NCI-H2227 treated with DMSO at 0.1 percent for 48 hours (cell line): Measurements from ENCODE around the gene SPN.
"Not testable (repeated sequence)": the region's sequence is repeated elsewhere in the genome, so short reads cannot be mapped to it uniquely, and the experiment has no call there.

Experiments used
- DNase-seq: peaks from one replicate; lab custom pipeline; 2025; lab: John Stamatoyannopoulos, UW

Gene SPN, protein sequence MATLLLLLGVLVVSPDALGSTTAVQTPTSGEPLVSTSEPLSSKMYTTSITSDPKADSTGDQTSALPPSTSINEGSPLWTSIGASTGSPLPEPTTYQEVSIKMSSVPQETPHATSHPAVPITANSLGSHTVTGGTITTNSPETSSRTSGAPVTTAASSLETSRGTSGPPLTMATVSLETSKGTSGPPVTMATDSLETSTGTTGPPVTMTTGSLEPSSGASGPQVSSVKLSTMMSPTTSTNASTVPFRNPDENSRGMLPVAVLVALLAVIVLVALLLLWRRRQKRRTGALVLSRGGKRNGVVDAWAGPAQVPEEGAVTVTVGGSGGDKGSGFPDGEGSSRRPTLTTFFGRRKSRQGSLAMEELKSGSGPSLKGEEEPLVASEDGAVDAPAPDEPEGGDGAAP

DNA sequence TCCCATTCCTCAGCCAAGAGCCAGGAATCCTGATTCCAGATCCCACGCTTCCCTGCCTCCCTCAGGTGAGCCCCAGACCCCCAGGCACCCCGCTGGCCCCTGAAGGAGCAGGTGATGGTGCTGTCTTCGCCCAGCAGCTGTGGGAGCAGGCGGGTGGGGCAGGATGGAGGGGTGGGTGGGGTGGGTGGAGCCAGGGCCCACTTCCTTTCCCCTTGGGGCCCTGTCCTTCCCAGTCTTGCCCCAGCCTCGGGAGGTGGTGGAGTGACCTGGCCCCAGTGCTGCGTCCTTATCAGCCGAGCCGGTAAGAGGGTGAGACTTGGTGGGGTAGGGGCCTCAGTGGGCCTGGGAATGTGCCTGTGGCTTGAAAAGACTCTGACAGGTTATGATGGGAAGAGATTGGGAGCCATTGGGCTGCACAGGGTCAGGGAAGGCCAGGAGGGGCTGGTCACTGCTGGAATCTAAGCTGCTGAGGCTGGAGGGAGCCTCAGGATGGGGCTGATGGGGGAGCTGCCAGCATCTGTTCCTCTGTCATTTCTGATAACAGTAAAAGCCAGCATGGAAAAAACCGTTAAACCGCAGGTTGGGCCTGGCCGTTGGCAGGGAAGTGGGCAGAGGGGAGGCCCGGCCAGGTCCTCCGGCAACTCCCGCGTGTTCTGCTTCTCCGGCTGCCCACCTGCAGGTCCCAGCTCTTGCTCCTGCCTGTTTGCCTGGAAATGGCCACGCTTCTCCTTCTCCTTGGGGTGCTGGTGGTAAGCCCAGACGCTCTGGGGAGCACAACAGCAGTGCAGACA, at the start of gene SPN:
TSS of gene SPN (plus strand) at position 232 of the 791 bp plus-strand sequence. CDS start at position 714, 482 bp downstream.
- DNase-seq, result no peak

DNA sequence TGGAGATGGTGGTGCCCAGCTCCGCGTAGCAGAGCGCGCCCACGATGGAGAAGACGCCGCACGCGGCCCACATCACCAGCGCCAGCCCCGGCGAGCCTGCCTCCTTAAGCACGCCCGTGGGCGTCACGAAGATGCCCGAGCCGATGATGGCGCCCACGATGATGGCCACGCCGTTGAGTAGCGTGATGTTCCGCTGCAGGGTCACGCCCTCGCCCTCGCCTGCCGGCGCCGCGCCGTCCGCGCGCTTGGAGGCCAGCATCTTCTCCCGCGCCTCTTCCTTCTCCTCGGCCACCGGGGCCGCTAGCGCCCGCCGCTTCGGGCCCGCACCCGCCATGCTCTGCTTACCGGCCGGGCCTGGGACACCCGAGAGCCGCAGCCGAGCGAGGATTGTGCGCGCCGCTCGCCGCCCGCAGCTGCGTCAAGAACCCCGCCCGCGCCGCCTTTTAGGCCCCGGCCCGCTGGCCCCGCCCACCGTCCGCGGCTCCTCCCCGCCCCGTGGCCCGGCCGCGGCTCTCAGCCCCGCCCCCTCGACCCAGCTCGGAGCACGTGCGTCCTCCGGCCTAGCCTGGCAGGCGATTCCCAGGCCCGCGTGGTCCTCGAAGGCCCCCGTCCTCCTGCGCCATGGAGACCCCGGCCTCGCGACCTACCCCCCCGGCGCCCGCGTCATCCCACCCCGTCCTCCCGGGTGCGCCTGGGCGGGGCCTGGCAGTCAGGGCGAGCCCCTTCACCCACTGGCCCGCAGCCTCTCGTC, 49.6 kb upstream of the SPN start:
- DNase-seq, result peak; percentile 77

DNA sequence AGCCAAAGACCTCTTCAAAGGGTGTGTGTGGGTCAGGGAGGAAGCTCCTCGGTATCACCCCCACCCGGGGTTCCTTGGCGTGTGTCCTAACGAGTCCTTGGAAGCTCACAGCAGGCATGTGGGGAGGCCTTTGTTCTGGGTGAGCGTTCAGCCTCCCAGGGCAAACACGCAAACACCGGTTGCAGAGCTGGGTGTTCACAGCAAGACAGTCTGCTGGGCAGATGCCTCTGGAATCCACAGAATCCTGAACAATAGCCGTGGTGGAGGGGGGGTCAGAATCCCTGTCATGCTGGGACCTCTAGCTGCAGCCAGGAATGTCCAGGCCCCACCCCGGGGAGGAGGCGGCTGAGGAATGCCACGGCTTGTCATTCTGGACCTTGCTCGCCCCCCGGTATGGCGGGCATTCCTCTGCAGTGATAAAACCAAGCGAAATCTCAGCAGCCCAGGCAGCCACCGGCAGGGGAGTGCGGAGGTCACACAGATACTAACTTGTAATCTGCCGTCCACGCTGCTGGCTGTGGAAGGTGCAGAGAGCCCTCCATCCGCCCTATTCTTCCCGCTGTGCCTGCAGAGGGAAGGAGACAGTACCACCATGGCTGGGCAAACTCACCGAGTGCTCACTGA, 48.2 kb upstream of the SPN start:
- DNase-seq, result not testable (repeated sequence)

DNA sequence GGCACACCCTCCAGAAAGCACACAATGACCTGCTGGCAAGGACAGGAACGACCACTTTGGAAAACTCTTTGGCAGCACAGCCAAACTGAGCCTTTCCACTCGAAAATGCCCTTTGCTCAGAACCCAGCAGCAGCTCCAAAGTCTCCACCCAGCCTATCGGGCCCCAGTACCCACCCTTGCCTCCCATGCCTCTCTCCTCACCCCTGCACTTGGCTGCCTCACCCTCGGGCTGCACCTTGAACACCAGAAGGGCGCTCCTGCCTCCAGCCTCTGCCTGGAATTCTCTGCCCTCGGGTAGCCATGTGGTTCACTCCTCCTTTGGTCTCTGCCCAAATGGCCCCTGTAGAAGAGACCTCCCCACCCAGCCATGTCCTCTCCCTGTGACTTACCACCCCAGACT, 46.9 kb upstream of the SPN start:
- DNase-seq, result not testable (repeated sequence)

DNA sequence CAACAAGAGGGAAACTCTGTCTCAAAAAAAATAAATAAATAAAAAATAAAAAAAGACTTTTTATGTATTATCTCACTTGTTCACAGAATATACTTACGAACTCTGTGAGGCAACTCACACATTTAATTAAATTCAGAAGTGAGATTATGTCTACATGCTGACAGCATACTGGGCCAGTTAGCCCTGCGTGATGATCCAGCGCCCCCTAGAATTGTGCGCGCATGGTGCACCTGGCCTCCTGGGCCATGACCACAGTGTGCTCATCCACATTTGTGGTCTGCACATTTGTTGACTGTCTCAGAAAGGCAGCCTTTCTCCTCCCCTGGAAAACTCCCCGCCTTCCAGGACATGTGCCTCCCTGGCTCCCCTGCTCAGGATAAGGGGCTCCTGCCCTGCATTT, 42.5 kb upstream of the SPN start:
- not testable (repeated sequence) for DNase-seq

DNA sequence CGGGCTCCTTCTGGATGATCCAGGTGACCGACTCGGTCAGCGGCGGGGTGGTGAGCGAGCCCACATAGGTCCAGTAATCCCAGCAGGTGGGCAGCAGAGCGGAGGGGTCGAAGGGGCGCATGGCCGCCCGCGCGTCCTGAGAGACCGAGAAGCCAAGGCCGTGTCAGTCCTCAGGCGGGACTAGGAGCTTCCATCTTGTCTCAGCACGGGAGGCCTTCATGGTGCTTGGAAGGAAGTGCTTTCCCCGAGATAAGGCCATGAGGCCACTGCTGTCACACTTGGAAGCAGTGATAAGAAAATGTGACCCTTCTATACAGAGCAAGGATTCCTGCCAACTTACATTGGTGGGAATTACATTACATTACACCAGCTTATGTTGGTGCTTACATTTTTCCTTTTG, 40.3 kb upstream of the SPN start:
- not testable (repeated sequence) for DNase-seq

DNA sequence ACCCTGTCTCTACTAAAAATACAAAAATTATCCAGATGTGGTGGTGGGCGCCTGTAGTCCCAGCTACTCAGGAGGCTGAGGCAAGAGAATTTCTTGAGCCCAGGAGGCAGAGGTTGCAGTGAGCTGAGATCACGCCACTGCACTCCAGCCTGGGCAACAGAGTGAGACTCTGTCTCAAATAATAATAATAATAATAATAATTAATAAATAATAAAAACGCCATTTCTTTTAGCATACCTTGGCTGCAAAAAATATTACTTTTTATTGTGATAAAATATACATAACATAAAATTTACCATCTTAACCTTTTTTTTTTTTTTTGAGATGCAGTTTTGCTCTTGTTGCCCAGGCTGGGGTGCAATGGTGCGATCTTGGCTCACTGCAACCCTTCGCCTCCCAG, 39.8 kb upstream of the SPN start:
- DNase-seq, result not testable (repeated sequence)

DNA sequence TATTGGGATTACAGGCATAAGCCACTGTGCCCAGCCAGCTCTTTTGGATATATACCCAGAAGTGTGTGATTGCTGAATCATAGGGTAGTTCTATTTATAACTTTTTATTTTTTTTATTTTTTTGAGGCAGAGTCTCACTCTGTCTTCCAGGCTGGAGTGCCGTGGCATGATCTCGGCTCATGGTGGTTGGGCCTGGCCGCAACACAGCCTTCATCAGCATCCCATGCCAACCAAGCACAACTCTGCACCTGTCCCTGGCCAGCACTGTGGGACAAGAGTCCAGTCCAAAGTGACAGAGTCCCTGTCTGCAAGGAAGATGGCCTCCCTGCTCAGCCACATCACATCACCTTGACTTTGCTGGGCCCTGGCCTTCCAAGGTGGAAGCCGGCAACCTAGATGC, 37.9 kb upstream of the SPN start:
- DNase-seq, result not testable (repeated sequence)

DNA sequence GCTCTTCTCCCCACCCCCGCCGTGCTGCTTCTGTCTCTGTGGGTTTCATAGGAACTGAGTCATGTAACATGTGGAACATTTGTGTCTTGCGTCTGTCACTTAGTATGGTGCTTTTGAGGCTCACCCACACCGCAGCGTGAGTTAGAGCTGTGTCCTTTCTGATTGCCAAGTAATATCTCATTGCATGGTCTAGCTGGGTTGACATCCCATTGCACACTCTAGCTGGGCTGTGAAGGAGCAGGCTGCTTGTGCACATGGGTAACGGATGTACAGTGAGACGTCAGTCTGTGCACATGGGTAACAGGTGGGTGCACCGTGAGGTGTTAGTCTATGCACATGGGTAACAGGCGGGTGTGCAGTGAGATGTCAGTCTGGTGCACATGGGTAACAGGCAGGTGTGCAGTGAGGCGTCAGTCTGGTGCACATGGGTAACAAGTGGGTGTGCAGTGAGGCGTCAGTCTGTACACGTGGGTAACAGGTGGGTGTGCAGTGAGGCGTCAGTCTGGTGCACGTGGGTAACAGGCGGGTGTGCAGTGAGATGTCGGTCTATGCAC, 36.2 kb upstream of the SPN start:
- not testable (repeated sequence) for DNase-seq

DNA sequence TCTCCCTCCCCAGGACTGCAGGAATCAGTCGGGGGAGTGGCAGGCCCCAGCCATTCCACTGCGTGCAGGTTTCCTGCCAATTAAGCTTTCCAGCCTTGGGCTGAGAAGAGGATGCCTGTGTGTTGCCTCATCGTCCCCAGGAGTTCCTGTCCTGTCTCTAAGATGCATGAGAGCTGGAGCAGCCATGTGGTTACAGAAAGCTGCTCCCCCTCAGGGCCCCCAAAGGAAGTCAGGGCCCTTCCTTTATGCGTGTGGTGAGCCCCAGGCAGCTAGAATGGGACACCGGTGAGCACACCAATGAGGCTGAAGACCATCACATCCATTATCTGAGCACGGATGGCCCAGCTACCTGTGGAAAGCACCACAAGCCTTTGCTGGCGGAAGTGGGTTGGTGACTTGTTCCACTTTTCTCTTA, 35.4 kb upstream of the SPN start:
- DNase-seq, result not testable (repeated sequence)

DNA sequence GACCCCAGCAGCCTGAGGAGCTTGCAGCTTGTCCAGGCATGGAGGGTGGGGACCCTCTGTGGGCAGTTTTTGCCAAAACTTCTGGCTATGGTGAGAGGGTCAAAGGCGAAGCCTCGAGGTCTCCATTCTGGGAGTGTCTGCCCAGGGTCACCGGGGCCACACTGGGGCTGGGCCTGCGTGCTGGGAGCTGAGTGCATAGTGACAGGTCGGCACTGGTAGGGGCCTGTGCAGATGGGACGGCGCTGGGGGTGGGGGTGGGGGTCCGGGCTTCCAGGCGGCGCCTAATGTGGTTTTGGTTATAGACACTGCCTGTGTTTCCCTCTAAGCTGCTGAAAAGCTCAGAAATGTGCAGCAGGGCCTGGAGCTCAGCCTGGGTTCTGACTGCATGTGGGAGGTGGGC, 34.3 kb upstream of the SPN start:
- DNase-seq, result not testable (repeated sequence)

DNA sequence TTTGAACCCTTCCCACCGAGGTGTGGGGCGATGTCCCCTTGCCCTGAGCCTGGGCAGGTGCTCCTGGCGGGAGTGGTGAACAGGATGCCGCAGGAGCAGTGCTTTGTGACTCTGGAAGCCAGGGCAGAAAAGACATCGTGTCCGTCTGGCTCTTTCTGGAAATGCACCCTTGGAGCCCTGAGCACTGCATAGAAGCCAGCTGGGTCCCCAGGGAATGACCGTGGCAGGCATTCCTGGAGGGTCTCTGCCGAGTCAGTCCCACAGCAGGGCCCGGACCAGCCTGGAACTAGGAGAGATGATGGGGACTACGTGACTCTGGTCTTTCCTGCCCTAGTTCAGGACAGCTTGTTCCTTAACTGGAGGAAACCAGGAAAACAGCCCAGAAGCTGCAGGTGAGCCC, 33.7 kb upstream of the SPN start:
- DNase-seq, result not testable (repeated sequence)

DNA sequence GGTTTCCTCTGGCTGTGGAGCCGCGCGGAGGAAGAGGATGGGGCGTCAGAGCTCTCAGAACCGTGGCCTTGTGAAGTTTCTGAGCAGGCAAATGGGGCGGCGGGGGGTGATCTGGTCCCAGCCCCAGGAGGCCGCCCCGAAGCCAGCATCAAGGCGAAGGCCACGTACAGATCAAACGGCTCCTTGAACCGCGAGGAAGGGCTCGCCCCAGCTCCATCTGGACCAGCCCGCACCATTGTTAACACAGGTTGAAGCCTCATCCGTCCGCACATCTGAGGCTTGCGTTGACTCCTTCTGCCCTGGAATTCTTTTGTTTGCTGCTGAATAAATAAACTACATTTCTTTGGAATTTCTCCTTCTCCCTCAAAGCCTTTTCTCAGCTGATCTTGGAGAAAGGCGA, 31.4 kb upstream of the SPN start:
- DNase-seq, result not testable (repeated sequence)

DNA sequence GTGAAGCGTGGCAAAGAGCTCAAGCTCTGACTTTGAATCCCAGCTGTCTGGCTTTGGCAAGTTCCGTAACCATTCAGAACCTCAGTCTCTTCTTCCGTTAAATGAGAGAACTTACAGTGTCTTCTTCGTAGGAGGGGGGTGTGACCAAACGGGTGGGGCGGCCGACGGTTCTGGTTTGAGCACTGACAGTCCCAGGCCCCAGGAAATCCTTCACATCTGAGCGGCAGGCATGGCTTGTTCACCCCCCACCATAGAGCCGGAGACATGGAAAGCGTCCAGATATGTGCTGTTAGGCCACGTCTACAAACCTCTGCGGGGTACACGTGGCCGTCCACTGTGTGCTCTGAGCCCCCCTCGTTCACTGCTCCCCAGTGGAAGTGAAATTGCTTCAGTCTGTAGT, 27.1 kb upstream of the SPN start:
- not testable (repeated sequence) for DNase-seq

DNA sequence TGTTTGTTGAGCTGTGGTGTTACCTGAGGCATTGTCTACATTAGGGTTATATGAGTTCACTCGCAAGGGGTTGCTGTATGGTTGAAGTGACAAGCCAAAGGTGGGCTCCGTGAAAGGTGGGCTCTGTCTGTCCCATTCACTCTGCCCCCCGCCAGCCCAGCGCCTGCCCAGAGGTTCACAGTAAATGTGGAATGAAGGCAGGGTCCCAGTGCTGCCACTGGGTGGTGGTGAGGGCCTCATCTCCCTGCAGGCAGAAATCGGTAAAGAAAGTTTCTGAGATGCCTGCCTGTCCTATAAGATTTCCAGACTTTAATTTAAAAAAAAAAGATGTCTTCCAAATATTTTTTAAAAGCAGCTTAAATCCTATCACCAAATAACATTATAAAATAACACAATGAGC, 26.7 kb upstream of the SPN start:
- DNase-seq, result not testable (repeated sequence)

DNA sequence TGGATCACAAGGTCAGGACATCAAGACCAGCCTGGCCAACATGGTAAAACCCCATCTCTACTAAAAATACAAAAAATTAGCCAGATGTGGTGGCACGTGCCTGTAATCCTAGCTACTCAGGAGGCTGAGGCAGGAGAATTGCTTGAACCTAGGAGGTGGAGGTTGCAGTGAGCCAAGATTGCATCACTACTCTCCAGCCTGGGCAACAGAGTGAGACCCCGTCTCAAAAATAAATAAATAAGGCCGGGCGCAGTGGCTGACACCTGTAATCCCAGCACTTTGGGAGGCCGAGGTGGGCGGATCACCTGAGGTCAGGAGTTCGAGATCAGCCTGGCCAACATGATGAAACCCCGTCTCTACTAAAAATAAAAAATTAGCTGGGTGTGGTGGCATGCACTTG, 24.3 kb upstream of the SPN start:
- not testable (repeated sequence) for DNase-seq

DNA sequence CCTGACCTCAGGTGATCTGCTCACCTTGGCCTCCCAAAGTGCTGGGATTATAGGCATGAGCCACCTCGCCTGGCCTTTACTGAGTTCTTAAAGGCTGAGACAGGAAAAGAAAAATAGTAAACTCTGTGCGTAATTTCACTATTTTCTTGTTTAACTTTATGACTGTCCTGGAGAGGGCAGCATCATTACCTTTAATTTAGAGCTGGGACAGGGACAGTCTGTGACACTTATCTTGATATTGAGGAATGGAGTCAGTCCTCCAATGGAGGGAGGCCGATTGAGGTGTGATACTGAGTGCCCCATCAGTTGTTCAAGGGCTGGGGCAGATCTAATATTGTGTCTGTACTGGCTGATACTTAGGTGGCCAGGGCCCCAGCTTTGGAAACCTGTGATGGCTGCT, 21.5 kb upstream of the SPN start:
- no peak for DNase-seq

DNA sequence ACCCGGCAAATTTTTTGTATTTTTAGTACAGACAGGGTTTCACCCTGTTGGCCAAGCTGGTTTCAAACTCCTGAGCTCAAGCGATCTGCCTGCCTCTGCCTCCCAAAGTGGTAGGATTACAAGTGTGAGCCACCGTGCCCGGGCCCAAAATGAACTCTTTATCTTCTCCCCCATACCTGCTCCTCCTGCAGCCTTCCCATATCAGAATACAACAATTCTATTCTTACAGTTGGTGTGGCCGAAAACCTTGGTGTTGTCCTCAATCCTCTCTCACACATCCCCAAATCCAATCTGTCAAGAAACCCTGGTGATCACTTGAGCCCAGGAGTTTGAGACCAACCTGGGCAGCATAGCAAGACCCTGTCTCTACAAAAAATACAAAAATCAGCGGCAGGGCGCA, 19.5 kb upstream of the SPN start:
- no peak for DNase-seq

DNA sequence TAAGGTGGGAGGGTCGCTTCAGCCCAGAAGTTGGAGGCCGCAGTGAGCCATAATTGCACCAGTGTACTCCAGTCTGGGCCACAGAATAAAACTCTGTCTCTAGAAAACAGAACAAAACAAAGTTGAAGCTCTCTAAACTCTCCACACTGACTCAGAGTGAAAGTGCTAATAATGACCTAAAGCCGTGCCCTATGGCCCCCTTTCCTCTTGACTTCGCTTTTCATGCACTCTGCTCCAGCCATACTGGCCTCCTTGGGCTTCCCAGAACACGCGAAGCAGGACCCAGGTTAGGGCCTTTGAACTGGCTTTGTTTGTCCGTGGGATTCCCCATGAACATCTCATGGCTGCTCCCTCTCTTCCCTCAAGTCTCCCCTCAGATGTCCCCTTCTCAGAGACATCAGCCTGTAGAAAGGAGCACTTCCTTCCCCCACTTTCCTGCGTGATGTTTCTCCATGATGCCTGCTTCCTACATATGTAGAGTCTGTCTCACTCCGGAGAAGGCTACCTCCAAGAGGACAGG, 18.6 kb upstream of the SPN start:
- DNase-seq, result no peak

DNA sequence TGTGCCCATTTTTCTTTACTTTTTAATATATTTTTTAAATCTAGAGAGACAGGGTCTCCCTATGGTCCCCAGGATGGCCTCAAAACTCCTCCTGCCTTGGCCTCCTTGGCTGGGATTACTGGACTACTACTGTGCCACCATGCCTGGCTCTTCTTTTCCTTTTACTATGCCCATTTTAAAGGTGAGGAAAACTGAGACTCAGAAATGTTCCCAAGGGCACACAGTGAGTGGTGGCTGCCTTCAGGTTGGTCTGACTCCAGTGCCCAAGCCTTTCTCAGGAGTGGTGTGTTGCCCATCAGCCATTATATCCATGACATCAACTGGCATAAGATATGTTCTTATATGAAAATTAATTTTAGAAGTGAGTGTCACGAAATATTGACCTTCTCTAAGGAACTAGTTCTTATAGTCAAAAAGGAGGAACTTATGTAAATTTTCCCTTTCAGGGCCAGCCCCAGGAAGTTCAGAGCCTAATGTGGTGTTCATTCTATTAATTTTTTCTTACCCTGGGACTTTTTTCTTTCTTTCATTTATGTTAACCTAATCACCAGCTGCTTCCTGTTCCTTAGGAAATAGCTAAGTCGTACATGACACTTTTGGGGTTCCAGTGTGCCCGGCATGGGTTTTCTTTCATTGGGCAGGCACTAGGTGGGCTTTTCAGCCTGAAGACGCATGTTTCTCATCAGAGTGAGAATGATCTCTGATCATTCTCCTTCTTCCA, 17.9 kb upstream of the SPN start:
- no peak for DNase-seq

DNA sequence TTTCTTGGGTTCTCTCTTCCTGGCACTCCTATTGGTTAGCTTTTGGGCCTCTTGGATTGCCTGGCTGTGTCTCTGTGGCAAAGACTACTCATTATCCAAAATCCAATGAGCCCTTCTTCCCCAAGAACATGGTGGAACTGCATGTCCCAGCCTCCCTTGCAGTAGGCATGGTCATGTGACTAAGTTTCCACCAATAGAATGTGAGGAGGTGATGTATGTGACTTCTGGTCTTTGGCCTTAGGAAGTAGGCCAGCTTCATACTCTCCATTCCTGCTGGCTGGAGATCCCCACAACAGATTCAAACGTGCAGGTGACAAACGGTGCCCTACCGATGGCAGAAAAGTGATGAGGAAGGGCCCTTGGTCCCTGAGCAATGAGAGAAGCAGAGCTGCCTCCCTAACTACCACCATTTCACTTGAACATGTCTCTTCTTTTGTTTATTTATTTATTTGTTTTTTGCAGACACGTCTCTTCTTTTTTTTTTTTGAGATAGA, 17.3 kb upstream of the SPN start:
- DNase-seq, result no peak
